NCI-H748 (cell line): ENCODE data around the gene GRN.
"Not testable (repeated sequence)": the region's sequence is repeated elsewhere in the genome, so short reads cannot be mapped to it uniquely, and the experiment has no call there.

Source experiments
- DNase-seq: peaks from one replicate; lab custom pipeline; 2025; ENCODE audit not compliant: unreplicated experiment; lab: John Stamatoyannopoulos, UW

The GRN gene

GRCh38 chr17:44360144-44360533, 15.0 kb downstream of the GRN start:
- no peak for DNase-seq

- no peak for DNase-seq
These were observed 15.7 kb downstream of the GRN start for GRCh38 chr17:44360826-44361225.

- no peak for DNase-seq
These were observed 16.5 kb downstream of the GRN start for GRCh38 chr17:44361292-44362260.

- DNase-seq = no peak
These were observed 17.4 kb downstream of the GRN start for GRCh38 chr17:44362459-44362948.

GRCh38 chr17:44362949-44363612, 18.0 kb downstream of the GRN start:
- peak; percentile 60 for DNase-seq

GRCh38 chr17:44363613-44364159, 18.6 kb downstream of the GRN start, which contains the start of gene FAM171A2:
Gene FAM171A2, minus strand, starts transcription at chr17:44363853. Its CDS starts 139 bp downstream, at chr17:44363714.
- peak; percentile 79 for DNase-seq

GRCh38 chr17:44365051-44365450, 19.9 kb downstream of the GRN start:
- DNase-seq = not testable (repeated sequence)

GRCh38 chr17:44367231-44367979, 22.3 kb downstream of the GRN start:
- DNase-seq = no peak

GRCh38 chr17:44368391-44369243, 23.5 kb downstream of the GRN start:
- not testable (repeated sequence) for DNase-seq

GRCh38 chr17:44369414-44370023, 24.4 kb downstream of the GRN start:
- peak; percentile 59 for DNase-seq

GRCh38 chr17:44372036-44372435, 26.9 kb downstream of the GRN start:
- DNase-seq = no peak

GRCh38 chr17:44374306-44375195, 29.4 kb downstream of the GRN start:
- no peak for DNase-seq

- DNase-seq = no peak
These were observed 30.3 kb downstream of the GRN start for GRCh38 chr17:44375196-44376017.

- no peak for DNase-seq
These were observed 31.0 kb downstream of the GRN start for GRCh38 chr17:44376124-44376523.

- no peak for DNase-seq
These were observed 31.7 kb downstream of the GRN start for GRCh38 chr17:44376779-44377178.

GRCh38 chr17:44378171-44378705, 33.1 kb downstream of the GRN start:
- no peak for DNase-seq

- DNase-seq = no peak
These were observed 34.8 kb downstream of the GRN start for GRCh38 chr17:44379887-44380286.
